ENCODE measurements around the gene UGT3A1.

DNA sequence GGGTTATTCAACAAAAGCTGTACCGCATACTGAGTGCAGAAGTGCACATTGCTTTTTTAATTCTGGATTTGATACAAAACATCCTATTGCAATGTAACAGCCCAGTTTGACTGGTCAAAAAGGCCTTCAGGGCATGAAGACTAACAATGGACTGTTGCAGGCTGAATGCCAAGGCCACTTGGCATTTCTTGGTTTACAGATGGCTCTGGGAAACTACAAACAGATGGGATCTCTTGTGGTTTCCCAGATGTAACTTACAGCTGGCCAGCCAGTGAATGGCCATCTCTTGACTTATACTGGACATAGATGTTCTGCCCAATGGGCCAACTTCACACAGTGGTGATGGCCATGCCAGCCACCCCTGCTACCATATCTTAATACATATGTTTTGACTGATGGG, 38.7 kb upstream of the UGT3A1 start:
- TF ChIP-seq EZH2phosphoT487 (IDR thresholded peaks at IDR 0.05; ENCODE audit: unreplicated experiment) (no peak), EZH2 (IDR thresholded peaks at IDR 0.05; ENCODE audit: low read depth, unreplicated experiment) (no peak), REST (IDR thresholded peaks at IDR 0.05; ENCODE audit: unreplicated experiment) (no peak), POLR2AphosphoS5 (IDR thresholded peaks at IDR 0.05; ENCODE audit: low read depth) (no peak), NANOG (IDR thresholded peaks at IDR 0.05; ENCODE audit: borderline replicate concordance) (no peak), ZNF331 (CRISPR knock-in tag; IDR thresholded peaks at IDR 0.05; ENCODE audit: low read depth) (no peak), ZNF114 (CRISPR knock-in tag; IDR thresholded peaks at IDR 0.05) (no peak), CREB1 (CRISPR knock-in tag; IDR thresholded peaks at IDR 0.05; ENCODE audit: low read depth) (no peak), JUNB (IDR thresholded peaks at IDR 0.05; ENCODE audit: unreplicated experiment) (no peak), STAT1 (IDR thresholded peaks at IDR 0.05; ENCODE audit: unreplicated experiment) (no peak)
- TF ChIP-seq, protein P1, sequence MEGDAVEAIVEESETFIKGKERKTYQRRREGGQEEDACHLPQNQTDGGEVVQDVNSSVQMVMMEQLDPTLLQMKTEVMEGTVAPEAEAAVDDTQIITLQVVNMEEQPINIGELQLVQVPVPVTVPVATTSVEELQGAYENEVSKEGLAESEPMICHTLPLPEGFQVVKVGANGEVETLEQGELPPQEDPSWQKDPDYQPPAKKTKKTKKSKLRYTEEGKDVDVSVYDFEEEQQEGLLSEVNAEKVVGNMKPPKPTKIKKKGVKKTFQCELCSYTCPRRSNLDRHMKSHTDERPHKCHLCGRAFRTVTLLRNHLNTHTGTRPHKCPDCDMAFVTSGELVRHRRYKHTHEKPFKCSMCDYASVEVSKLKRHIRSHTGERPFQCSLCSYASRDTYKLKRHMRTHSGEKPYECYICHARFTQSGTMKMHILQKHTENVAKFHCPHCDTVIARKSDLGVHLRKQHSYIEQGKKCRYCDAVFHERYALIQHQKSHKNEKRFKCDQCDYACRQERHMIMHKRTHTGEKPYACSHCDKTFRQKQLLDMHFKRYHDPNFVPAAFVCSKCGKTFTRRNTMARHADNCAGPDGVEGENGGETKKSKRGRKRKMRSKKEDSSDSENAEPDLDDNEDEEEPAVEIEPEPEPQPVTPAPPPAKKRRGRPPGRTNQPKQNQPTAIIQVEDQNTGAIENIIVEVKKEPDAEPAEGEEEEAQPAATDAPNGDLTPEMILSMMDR (conservative IDR thresholded peaks at IDR 0.05; ENCODE audit: low read depth in 2 of 2), result no peak
- TF ChIP-seq, protein P2, sequence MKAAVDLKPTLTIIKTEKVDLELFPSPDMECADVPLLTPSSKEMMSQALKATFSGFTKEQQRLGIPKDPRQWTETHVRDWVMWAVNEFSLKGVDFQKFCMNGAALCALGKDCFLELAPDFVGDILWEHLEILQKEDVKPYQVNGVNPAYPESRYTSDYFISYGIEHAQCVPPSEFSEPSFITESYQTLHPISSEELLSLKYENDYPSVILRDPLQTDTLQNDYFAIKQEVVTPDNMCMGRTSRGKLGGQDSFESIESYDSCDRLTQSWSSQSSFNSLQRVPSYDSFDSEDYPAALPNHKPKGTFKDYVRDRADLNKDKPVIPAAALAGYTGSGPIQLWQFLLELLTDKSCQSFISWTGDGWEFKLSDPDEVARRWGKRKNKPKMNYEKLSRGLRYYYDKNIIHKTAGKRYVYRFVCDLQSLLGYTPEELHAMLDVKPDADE (IDR thresholded peaks at IDR 0.05), result no peak
- TF ChIP-seq, protein P3, sequence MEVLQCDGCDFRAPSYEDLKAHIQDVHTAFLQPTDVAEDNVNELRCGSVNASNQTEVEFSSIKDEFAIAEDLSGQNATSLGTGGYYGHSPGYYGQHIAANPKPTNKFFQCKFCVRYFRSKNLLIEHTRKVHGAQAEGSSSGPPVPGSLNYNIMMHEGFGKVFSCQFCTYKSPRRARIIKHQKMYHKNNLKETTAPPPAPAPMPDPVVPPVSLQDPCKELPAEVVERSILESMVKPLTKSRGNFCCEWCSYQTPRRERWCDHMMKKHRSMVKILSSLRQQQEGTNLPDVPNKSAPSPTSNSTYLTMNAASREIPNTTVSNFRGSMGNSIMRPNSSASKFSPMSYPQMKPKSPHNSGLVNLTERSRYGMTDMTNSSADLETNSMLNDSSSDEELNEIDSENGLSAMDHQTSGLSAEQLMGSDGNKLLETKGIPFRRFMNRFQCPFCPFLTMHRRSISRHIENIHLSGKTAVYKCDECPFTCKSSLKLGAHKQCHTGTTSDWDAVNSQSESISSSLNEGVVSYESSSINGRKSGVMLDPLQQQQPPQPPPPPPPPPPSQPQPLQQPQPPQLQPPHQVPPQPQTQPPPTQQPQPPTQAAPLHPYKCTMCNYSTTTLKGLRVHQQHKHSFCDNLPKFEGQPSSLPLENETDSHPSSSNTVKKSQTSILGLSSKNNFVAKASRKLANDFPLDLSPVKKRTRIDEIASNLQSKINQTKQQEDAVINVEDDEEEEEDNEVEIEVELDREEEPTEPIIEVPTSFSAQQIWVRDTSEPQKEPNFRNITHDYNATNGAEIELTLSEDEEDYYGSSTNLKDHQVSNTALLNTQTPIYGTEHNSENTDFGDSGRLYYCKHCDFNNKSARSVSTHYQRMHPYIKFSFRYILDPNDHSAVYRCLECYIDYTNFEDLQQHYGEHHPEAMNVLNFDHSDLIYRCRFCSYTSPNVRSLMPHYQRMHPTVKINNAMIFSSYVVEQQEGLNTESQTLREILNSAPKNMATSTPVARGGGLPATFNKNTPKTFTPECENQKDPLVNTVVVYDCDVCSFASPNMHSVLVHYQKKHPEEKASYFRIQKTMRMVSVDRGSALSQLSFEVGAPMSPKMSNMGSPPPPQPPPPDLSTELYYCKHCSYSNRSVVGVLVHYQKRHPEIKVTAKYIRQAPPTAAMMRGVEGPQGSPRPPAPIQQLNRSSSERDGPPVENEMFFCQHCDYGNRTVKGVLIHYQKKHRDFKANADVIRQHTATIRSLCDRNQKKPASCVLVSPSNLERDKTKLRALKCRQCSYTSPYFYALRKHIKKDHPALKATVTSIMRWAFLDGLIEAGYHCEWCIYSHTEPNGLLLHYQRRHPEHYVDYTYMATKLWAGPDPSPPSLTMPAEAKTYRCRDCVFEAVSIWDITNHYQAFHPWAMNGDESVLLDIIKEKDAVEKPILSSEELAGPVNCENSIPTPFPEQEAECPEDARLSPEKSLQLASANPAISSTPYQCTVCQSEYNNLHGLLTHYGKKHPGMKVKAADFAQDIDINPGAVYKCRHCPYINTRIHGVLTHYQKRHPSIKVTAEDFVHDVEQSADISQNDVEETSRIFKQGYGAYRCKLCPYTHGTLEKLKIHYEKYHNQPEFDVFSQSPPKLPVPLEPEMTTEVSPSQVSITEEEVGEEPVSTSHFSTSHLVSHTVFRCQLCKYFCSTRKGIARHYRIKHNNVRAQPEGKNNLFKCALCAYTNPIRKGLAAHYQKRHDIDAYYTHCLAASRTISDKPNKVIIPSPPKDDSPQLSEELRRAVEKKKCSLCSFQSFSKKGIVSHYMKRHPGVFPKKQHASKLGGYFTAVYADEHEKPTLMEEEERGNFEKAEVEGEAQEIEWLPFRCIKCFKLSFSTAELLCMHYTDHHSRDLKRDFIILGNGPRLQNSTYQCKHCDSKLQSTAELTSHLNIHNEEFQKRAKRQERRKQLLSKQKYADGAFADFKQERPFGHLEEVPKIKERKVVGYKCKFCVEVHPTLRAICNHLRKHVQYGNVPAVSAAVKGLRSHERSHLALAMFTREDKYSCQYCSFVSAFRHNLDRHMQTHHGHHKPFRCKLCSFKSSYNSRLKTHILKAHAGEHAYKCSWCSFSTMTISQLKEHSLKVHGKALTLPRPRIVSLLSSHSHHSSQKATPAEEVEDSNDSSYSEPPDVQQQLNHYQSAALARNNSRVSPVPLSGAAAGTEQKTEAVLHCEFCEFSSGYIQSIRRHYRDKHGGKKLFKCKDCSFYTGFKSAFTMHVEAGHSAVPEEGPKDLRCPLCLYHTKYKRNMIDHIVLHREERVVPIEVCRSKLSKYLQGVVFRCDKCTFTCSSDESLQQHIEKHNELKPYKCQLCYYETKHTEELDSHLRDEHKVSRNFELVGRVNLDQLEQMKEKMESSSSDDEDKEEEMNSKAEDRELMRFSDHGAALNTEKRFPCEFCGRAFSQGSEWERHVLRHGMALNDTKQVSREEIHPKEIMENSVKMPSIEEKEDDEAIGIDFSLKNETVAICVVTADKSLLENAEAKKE (CRISPR knock-in tag; IDR thresholded peaks at IDR 0.05), result no peak

Measured in GM23338 (cell line).